Liver (tissue), 3 donors: ENCODE measurements around the gene PAK2.

ENCODE experiments used
- CTCF ChIP-seq: fragments of 150-350 bp; IDR thresholded peaks from 2 replicates; pipeline ENCODE4 v1.5.1; 2017; ENCODE audit warnings: improper control_type of control experiment, low read depth, low read length; ENCODE audit not compliant: missing input control
- EGR1 ChIP-seq, 2 donors: IDR thresholded peaks; 2 replicates each; pipeline ENCODE4 v1.6.1; 2016 to 2018; ENCODE audit warnings: antibody characterized with exemption in 2 of 2, low read depth in 2 of 2
- GABPA ChIP-seq, 2 donors: IDR thresholded peaks in 1 of 2; conservative IDR thresholded peaks in 1 of 2; 2 replicates each; pipeline ENCODE4 v1.6.1; 2016; ENCODE audit warnings: antibody characterized with exemption in 2 of 2, mild to moderate bottlenecking in 1 of 2, moderate library complexity in 1 of 2
- JUND ChIP-seq, 2 donors: IDR thresholded peaks; 2 replicates each; pipeline ENCODE4 v1.6.1; 2016; ENCODE audit warnings: antibody characterized with exemption in 2 of 2
- MAX ChIP-seq: IDR thresholded peaks from 2 replicates; pipeline ENCODE4 v1.6.1; 2016; ENCODE audit warnings: antibody characterized with exemption
- NR2F2 ChIP-seq: IDR thresholded peaks from 2 replicates; pipeline ENCODE4 v1.6.1; 2016; ENCODE audit warnings: antibody characterized with exemption
- RAD21 ChIP-seq, 2 donors: IDR thresholded peaks; 2 replicates each; pipeline ENCODE4 v1.6.1; 2016; ENCODE audit warnings: antibody characterized with exemption in 2 of 2, mild to moderate bottlenecking in 2 of 2
- REST ChIP-seq: IDR thresholded peaks from 2 replicates; pipeline ENCODE4 v1.6.1; 2016; ENCODE audit warnings: antibody characterized with exemption, mild to moderate bottlenecking
- SP1 ChIP-seq: IDR thresholded peaks from 2 replicates; pipeline ENCODE4 v1.6.1; 2018; ENCODE audit warnings: antibody characterized with exemption, mild to moderate bottlenecking
- TAF1 ChIP-seq: conservative IDR thresholded peaks from 2 replicates; pipeline ENCODE4 v1.6.1; 2016; ENCODE audit warnings: antibody characterized with exemption, mild to moderate bottlenecking
- TF ChIP-seq, protein P1 (sequence below): IDR thresholded peaks from 2 replicates; pipeline ENCODE4 v1.6.1; 2016; ENCODE audit warnings: antibody characterized with exemption
- TF ChIP-seq, protein P2 (sequence below): IDR thresholded peaks from 2 replicates; pipeline ENCODE4 v1.6.1; 2016; ENCODE audit warnings: antibody characterized with exemption
- donor health status: healthy.
- donor health status: healthy.

- TF ChIP-seq CTCF (no peak), SP1 (no peak), MAX (no peak), GABPA (IDR thresholded peaks at IDR 0.05 in 1 of 2, conservative IDR thresholded peaks at IDR 0.05 in 1 of 2) (no peak), RAD21 (IDR thresholded peaks at IDR 0.05) (no peak), REST (no peak), EGR1 (IDR thresholded peaks at IDR 0.05; ENCODE audit: low read depth in 2 of 2) (no peak), JUND (IDR thresholded peaks at IDR 0.05) (no peak), TAF1 (no peak), NR2F2 (no peak)
- TF ChIP-seq, protein P1, sequence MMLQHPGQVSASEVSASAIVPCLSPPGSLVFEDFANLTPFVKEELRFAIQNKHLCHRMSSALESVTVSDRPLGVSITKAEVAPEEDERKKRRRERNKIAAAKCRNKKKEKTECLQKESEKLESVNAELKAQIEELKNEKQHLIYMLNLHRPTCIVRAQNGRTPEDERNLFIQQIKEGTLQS, result no peak
- TF ChIP-seq, protein P2, sequence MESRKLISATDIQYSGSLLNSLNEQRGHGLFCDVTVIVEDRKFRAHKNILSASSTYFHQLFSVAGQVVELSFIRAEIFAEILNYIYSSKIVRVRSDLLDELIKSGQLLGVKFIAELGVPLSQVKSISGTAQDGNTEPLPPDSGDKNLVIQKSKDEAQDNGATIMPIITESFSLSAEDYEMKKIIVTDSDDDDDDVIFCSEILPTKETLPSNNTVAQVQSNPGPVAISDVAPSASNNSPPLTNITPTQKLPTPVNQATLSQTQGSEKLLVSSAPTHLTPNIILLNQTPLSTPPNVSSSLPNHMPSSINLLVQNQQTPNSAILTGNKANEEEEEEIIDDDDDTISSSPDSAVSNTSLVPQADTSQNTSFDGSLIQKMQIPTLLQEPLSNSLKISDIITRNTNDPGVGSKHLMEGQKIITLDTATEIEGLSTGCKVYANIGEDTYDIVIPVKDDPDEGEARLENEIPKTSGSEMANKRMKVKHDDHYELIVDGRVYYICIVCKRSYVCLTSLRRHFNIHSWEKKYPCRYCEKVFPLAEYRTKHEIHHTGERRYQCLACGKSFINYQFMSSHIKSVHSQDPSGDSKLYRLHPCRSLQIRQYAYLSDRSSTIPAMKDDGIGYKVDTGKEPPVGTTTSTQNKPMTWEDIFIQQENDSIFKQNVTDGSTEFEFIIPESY, result no peak
Observed at GRCh38 chr3:196721097-196721496, 18.6 kb upstream of the PAK2 start.
